Transverse colon (tissue), 4 donors: Measurements from ENCODE around the gene POU3F1. TPM values are rescaled to one million over a fixed set of nuclear protein-coding genes. Genes with fewer than 3 reads are reported as not detected.
A peak's percentile ranks its signal among the peaks of the same experiment; 100 is the strongest.

Experiments
- DNase-seq: peaks from one replicate; pipeline ENCODE4 v3.0.0-alpha.2; 2019
- H3K27ac ChIP-seq, 4 donors: fragments of 200-600 bp; sonication (generic); 2 replicates each; pipeline ENCODE4 v1.5.1; 2016 to 2018; ENCODE audit warnings: inconsistent platforms in 4 of 4
- H3K27me3 ChIP-seq: fragments of 200-600 bp; sonication (generic); 2 replicates; pipeline ENCODE4 v1.5.1; 2017; ENCODE audit warnings: inconsistent platforms
- H3K36me3 ChIP-seq, 4 donors: fragments of 200-600 bp; sonication (generic); 2 replicates each; pipeline ENCODE4 v1.5.1; 2017 to 2019; ENCODE audit warnings: inconsistent platforms in 4 of 4
- H3K4me1 ChIP-seq, 4 donors: fragments of 200-600 bp; sonication (generic); 2 replicates each; pipeline ENCODE4 v1.5.1; 2017 to 2020; ENCODE audit warnings: inconsistent platforms in 4 of 4
- H3K4me3 ChIP-seq, 4 donors: fragments of 200-600 bp; sonication (generic); 1 replicate in 1 of 4; 2 replicates in 3 of 4; pipeline versions ENCODE4 v1.5.1 to v1.6.1; 2017 to 2019; ENCODE audit warnings: inconsistent platforms in 4 of 4
- H3K9me3 ChIP-seq, 2 donors: fragments of 200-600 bp; sonication (generic); 2 replicates each; pipeline ENCODE4 v1.5.1; 2017 to 2019; ENCODE audit warnings: inconsistent platforms in 2 of 2
- EP300 ChIP-seq: sonication (generic); formaldehyde crosslinking; IDR thresholded peaks from one replicate; pipeline ENCODE4 v1.6.1; 2017; ENCODE audit warnings: antibody characterized with exemption, low read depth
- POLR2A ChIP-seq: fragments of 450-650 bp; IDR thresholded peaks from one replicate; pipeline ENCODE4 v1.6.1; 2016; ENCODE audit warnings: antibody characterized with exemption, mild to moderate bottlenecking, moderate library complexity
- POLR2AphosphoS5 ChIP-seq, 3 donors: sonication (generic); formaldehyde crosslinking; IDR thresholded peaks; one replicate each; pipeline ENCODE4 v1.6.1; 2016; ENCODE audit warnings: antibody characterized with exemption in 3 of 3
- WGBS, 2 donors: methylation state at CpG; one replicate each; pipeline ENCODE4 v1.1.5; 2018; ENCODE audit warnings: low coverage in 1 of 2; 5-methylcytosine and 5-hydroxymethylcytosine counted together
- in situ Hi-C, 4 donors: fragments of 200-750 bp; cut with MboI; loops; one replicate each; pipeline versions ENCODE4 v1.15.0 to v1.15.1; 2017; ENCODE audit warnings: low sequenced_read_pairs in 3 of 4, low pct_ligation_motif_present in 1 of 4, low pct_unique_long_range_greater_than_20kb in 1 of 4
- intact Hi-C: fragments of 100-400 bp; cut with DNase I; formaldehyde crosslinking; loops from one replicate; pipeline ENCODE4 v1.15.1; 2023; ENCODE audit warnings: low total_unique reads
- total RNA-seq, 4 donors: library from RNA; depleted of rRNA; stranded (reverse); fragments of >200 nt; gene quantifications; one replicate each; pipeline ENCODE4 v1.1.0, GENCODE V29; 2016
- TF ChIP-seq, protein P1 (sequence below), 5 experiments: fragments of 200-600 bp in 3 of 5; fragments of 450-650 bp in 2 of 5; sonication (generic) in 3 of 5; IDR thresholded peaks; 1 replicate in 2 of 5; 2 replicates in 3 of 5; pipeline ENCODE4 v1.5.1; 2016 to 2017; ENCODE audit warnings: antibody characterized with exemption in 5 of 5, inconsistent platforms in 3 of 5, mild to moderate bottlenecking in 2 of 5, moderate library complexity in 1 of 5

POU3F1 gene
- total RNA-seq, 4 donors from 2014 or later, result not detected

DNA sequence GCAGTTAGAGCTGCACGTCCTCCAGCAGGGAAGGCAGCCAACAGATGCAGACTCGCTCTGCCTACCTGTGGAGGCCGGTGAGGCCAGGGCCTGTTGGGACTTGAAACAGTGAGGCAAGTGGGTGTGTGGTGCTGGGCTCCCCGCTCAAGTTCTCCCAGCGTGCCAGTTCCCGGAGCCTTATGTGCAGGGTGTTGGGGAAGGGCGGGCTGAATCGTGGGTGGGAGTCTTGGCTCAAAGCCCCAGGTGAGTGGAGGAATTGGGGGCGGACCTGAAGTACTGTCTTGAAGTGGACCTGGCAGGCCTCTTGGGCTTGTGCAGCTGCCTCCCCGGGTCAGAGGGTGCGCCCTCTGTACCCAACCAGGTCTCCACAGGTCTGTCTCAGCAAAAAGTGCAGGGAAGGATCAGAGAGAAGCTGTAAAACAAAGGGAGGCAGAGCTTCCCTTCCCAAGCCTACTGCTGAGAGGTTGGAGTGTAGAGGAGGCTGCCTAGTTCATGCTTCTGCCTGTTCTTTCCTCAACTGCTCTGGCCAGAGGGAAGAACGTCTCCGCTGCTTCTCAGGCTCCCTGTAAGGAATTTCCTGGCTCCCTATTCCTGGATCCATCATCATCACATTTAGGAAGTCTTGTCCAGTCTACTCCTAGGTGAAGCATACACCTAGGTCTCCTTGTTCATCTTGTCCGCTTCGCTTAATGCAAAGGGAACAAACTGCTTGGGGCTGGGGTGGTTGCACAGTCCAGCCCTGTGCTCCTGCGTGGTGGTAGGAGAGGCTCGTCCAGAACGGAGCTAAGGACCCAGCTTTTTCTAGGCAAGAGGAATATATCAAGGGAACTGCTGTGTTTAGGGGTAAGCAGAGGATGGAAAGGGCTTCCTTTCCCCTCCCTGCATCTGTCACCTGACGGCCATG, 19.1 kb downstream of the POU3F1 start:
- Histone ChIP-seq H3K4me1 (peaks cover 14 to 20% (median 18%) of the 10 kb centered on the region in 4 donors), H3K27me3 (peaks cover 8% of the 10 kb centered on the region), H3K4me3 (no peak overlapping the region), H3K36me3 (peaks cover 0 to 27% (median 11%) of the 10 kb centered on the region in 4 donors), H3K27ac (no peak overlapping the region), H3K9me3 (no peaks in the 10 kb centered on the region)
- WGBS, 2 donors, result 90% methylated on average over 19 of the region's 19 CpGs; no CpG with 5 or more reads in 1 of the 2 donors
- in situ Hi-C loops (loop anchor here in 2 of 4 donors (10.0 to 25.0 kb wide), 2 partner anchors 807 to 810 kb away; no protein-coding TSS in a partner anchor), intact Hi-C loops (no loop called here)
- TF ChIP-seq, protein P1, sequence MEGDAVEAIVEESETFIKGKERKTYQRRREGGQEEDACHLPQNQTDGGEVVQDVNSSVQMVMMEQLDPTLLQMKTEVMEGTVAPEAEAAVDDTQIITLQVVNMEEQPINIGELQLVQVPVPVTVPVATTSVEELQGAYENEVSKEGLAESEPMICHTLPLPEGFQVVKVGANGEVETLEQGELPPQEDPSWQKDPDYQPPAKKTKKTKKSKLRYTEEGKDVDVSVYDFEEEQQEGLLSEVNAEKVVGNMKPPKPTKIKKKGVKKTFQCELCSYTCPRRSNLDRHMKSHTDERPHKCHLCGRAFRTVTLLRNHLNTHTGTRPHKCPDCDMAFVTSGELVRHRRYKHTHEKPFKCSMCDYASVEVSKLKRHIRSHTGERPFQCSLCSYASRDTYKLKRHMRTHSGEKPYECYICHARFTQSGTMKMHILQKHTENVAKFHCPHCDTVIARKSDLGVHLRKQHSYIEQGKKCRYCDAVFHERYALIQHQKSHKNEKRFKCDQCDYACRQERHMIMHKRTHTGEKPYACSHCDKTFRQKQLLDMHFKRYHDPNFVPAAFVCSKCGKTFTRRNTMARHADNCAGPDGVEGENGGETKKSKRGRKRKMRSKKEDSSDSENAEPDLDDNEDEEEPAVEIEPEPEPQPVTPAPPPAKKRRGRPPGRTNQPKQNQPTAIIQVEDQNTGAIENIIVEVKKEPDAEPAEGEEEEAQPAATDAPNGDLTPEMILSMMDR (IDR thresholded peaks at IDR 0.05), result no peak
- TF ChIP-seq POLR2A, result no peak
- no peak for TF ChIP-seq POLR2AphosphoS5 (IDR thresholded peaks at IDR 0.05)
- no peak for TF ChIP-seq EP300
- no peak for DNase-seq

DNA sequence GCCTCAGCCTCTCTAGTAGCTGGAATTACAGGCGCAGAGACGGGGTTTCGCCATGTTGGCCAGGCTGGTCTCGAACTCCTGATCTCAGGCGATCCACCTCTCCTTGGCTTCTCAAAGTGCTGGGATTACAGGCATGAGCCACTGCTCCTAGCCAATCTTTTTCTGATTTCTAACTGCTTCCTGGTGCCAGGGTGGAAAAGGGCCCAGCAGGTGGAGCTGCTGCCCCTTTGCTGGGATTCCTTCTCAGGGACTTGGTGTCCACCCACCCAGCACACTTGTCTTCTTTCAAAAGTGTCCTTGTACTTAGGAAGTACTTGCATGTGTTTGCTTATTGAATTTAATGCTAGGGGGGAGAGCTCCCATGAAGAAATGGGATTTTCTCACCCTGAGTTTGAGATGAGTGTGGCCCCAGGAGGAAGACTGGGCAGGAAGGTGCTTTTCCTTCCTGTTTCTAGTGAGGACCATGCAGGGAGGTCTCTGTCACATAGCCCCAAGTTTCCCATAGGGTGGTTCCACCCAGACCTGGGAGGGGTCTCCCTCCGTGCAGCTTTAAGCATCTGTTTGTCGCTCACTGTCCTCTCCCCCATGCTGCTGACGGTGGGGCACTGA, 19.9 kb downstream of the POU3F1 start:
- peaks cover 14 to 20% (median 18%) of the 10 kb centered on the region in 4 donors for H3K4me1 ChIP-seq
- peaks cover 8% of the 10 kb centered on the region for H3K27me3 ChIP-seq
- no peaks in the 10 kb centered on the region for H3K9me3 ChIP-seq
- intact Hi-C loops (no loop called here), in situ Hi-C loops (loop anchor here in 2 of 4 donors (10.0 to 25.0 kb wide), 2 partner anchors 808 to 811 kb away; no protein-coding TSS in a partner anchor)
- H3K4me3 ChIP-seq, result no peak overlapping the region
- TF ChIP-seq EP300, result no peak
- TF ChIP-seq, protein P1 (IDR thresholded peaks at IDR 0.05), result peak; percentile 26 to 45 (median 39)
- 84% methylated on average over 8 of the region's 8 CpGs; no CpG with 5 or more reads in 1 of the 2 donors for WGBS, 2 donors
- DNase-seq, result peak; percentile 26
- peaks cover 0 to 35% (median 14%) of the 10 kb centered on the region in 4 donors for H3K36me3 ChIP-seq
- no peak overlapping the region for H3K27ac ChIP-seq

DNA sequence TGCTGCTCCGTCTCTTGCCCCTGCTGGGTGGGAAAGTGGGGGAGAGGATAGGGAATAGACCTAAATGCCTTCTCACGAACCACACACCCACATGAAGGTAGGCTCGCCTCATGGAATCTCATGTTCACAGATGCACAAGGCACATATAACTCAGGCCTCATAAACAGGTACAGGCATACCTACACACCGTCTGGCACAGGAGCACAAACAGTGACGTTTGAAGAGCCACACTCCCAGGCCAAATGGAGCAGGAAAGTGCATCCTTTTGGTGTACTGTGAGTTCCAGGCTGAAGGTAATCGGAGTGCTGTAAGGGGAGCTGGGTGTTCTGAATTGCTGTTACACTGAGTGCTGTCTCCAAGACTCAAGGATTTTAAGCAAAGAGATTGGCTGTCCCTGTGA, 20.9 kb downstream of the POU3F1 start:
- Histone ChIP-seq H3K27ac (no peak overlapping the region), H3K36me3 (peaks cover 0 to 44% (median 18%) of the 10 kb centered on the region in 4 donors), H3K27me3 (peaks cover 8% of the 10 kb centered on the region), H3K9me3 (no peaks in the 10 kb centered on the region), H3K4me1 (peaks cover 14 to 19% (median 18%) of the 10 kb centered on the region in 4 donors), H3K4me3 (no peak overlapping the region)
- intact Hi-C loops, result no loop called here
- TF ChIP-seq EP300 (no peak), POLR2AphosphoS5 (IDR thresholded peaks at IDR 0.05) (no peak), POLR2A (no peak)
- TF ChIP-seq, protein P1 (IDR thresholded peaks at IDR 0.05), result no peak
- DNase-seq, result no peak
- in situ Hi-C loops, result loop anchor here in 2 of 4 donors (10.0 to 25.0 kb wide), 2 partner anchors 809 to 812 kb away; no protein-coding TSS in a partner anchor
- WGBS, 2 donors, result 89% methylated on average over 6 of the region's 6 CpGs; no CpG with 5 or more reads in 1 of the 2 donors

DNA sequence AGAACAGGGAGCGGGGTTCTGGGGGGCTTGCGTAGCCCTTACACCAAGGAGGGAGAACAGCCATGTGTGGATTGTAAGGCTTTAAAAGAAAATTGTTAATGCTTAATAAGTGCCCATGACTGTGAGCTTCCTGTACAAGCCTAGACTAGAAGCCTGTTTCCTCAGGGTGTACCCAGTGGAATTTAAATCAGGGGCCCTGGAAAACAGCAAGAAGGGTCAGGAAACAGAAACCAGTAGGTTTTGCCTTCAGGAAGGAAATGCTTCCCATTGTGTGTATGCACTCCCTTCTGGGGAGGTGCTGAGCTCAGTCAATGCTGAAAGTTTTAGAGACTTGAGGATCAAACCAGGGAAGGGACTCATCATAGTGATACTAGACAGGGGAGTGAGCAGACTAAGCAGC, 21.4 kb downstream of the POU3F1 start:
- Histone ChIP-seq H3K27me3 (peaks cover 8% of the 10 kb centered on the region), H3K27ac (no peak overlapping the region), H3K4me1 (peaks cover 10 to 16% (median 14%) of the 10 kb centered on the region in 4 donors), H3K36me3 (peaks cover 0 to 48% (median 19%) of the 10 kb centered on the region in 4 donors), H3K4me3 (no peak overlapping the region), H3K9me3 (no peaks in the 10 kb centered on the region)
- 89 to 100% methylated on average over 2 of the region's 2 CpGs for WGBS, 2 donors
- intact Hi-C loops, result no loop called here
- no peak for DNase-seq
- in situ Hi-C loops, result loop anchor here in 2 of 4 donors (10.0 to 25.0 kb wide), 2 partner anchors 810 to 812 kb away; no protein-coding TSS in a partner anchor
- TF ChIP-seq, protein P1 (IDR thresholded peaks at IDR 0.05), result no peak
- TF ChIP-seq POLR2A (no peak), POLR2AphosphoS5 (IDR thresholded peaks at IDR 0.05) (no peak), EP300 (no peak)
